Prostate gland (tissue), 2 donors: Measurements from ENCODE around the gene WWOX.

Experiments used
- CTCF ChIP-seq, 4 experiments: fragments of 200-600 bp in 2 of 4; fragments of 450-650 bp in 2 of 4; sonication (generic) in 2 of 4; IDR thresholded peaks; 1 replicate in 3 of 4; 2 replicates in 1 of 4; pipeline ENCODE4 v1.5.1; 2016 to 2019; ENCODE audit warnings: antibody characterized with exemption in 4 of 4, mild to moderate bottlenecking in 2 of 4, moderate library complexity in 2 of 4
- POLR2A ChIP-seq: fragments of 450-650 bp; IDR thresholded peaks from one replicate; pipeline ENCODE4 v1.6.1; 2016; ENCODE audit warnings: antibody characterized with exemption, mild to moderate bottlenecking

GRCh38 chr16:79062821-79063220 is 963.4 kb downstream of the WWOX start:
- TF ChIP-seq CTCF (IDR thresholded peaks at IDR 0.05) (no peak), POLR2A (no peak)
